ENCODE measurements around the gene PDE3A.
"Not testable (repeated sequence)": the region's sequence is repeated elsewhere in the genome, so short reads cannot be mapped to it uniquely, and the experiment has no call there.

The PDE3A gene

GRCh38 chr12:20374795-20375194 lies 6.5 kb downstream of the PDE3A start:
- no peak for DNase-seq (ENCODE audit: low read depth in 2 of 2)

GRCh38 chr12:20375560-20375959 lies 7.2 kb downstream of the PDE3A start:
- no peak for DNase-seq (ENCODE audit: low read depth in 2 of 2)

- no peak for DNase-seq (ENCODE audit: low read depth in 2 of 2)
These were observed 8.6 kb downstream of the PDE3A start for GRCh38 chr12:20376984-20377383.

- no peak for DNase-seq (ENCODE audit: low read depth in 2 of 2)
These were observed 9.4 kb downstream of the PDE3A start for GRCh38 chr12:20377750-20378149.

GRCh38 chr12:20382117-20382516 lies 13.8 kb downstream of the PDE3A start:
- DNase-seq (ENCODE audit: low read depth in 2 of 2) = no peak

- DNase-seq (ENCODE audit: low read depth in 2 of 2) = no peak
These were observed 15.3 kb downstream of the PDE3A start for GRCh38 chr12:20383612-20384011.

- DNase-seq (ENCODE audit: low read depth in 2 of 2) = not testable (repeated sequence)
These were observed 16.5 kb downstream of the PDE3A start for GRCh38 chr12:20384836-20385235.

GRCh38 chr12:20390846-20391245 lies 22.5 kb downstream of the PDE3A start:
- DNase-seq (ENCODE audit: low read depth in 2 of 2) = no peak

- no peak for DNase-seq (ENCODE audit: low read depth in 2 of 2)
These were observed 24.0 kb downstream of the PDE3A start for GRCh38 chr12:20392339-20392738.

GRCh38 chr12:20393707-20394106 lies 25.4 kb downstream of the PDE3A start:
- DNase-seq (ENCODE audit: low read depth in 2 of 2) = no peak

- DNase-seq (ENCODE audit: low read depth in 2 of 2) = no peak
These were observed 27.6 kb downstream of the PDE3A start for GRCh38 chr12:20395791-20396550.

- no peak for DNase-seq (ENCODE audit: low read depth in 2 of 2)
These were observed 30.3 kb downstream of the PDE3A start for GRCh38 chr12:20398686-20399085.

- DNase-seq (ENCODE audit: low read depth in 2 of 2) = no peak
These were observed 31.7 kb downstream of the PDE3A start for GRCh38 chr12:20400003-20400402.

GRCh38 chr12:20403230-20403629 lies 34.9 kb downstream of the PDE3A start:
- no peak for DNase-seq (ENCODE audit: low read depth in 2 of 2)

GRCh38 chr12:20404576-20405346 lies 36.4 kb downstream of the PDE3A start:
- DNase-seq (ENCODE audit: low read depth in 2 of 2) = no peak

GRCh38 chr12:20409607-20410377 lies 41.5 kb downstream of the PDE3A start:
- DNase-seq (ENCODE audit: low read depth in 2 of 2) = no peak

GRCh38 chr12:20410734-20411133 lies 42.4 kb downstream of the PDE3A start:
- no peak for DNase-seq (ENCODE audit: low read depth in 2 of 2)

GRCh38 chr12:20411345-20411744 lies 43.0 kb downstream of the PDE3A start:
- no peak for DNase-seq (ENCODE audit: low read depth in 2 of 2)

GRCh38 chr12:20415028-20415427 lies 46.7 kb downstream of the PDE3A start:
- no peak for DNase-seq (ENCODE audit: low read depth in 2 of 2)

- DNase-seq (ENCODE audit: low read depth in 2 of 2) = no peak
These were observed 47.3 kb downstream of the PDE3A start for GRCh38 chr12:20415641-20416040.

GRCh38 chr12:20420557-20420956 lies 52.2 kb downstream of the PDE3A start:
- no peak for DNase-seq (ENCODE audit: low read depth in 2 of 2)

- DNase-seq (ENCODE audit: low read depth in 2 of 2) = no peak
These were observed 53.1 kb downstream of the PDE3A start for GRCh38 chr12:20421421-20421820.

All from stimulated activated CD8-positive, alpha-beta memory T cell treated with anti-CD3 and anti-CD28 coated beads, Interleukin-2, amount 100 ng/mL, for 48 hours (primary cell).